Central memory CD8-positive, alpha-beta T cell (primary cell): ENCODE data around the gene BCL2L15.

Experiments
- ATAC-seq: fragments of 150-1000 bp; cut with Tn5 transposase; replicated peaks from 2 replicates; pipeline ENCODE4 v1.10.0; 2022; ENCODE audit warnings: mild to moderate bottlenecking, moderate FRiP score, moderate number of reproducible peaks; ENCODE audit not compliant: poor library complexity, severe bottlenecking; ENCODE audit errors: extremely low read depth
- DNase-seq, 2 donors: peaks; one replicate each; pipeline ENCODE4 v3.0.0; 2021; ENCODE audit warnings: low spot score in 2 of 2
- H3K27ac Mint-ChIP-seq: one replicate; pipeline ENCODE4 v1.8.0; 2022; ENCODE audit warnings: low read depth, mild to moderate bottlenecking, moderate library complexity, mixed read lengths
- H3K27me3 Mint-ChIP-seq: one replicate; pipeline ENCODE4 v1.8.0; 2022; ENCODE audit warnings: mixed read lengths
- H3K36me3 Mint-ChIP-seq: one replicate; pipeline ENCODE4 v1.8.0; 2022; ENCODE audit warnings: mild to moderate bottlenecking, moderate library complexity, mixed read lengths; ENCODE audit not compliant: insufficient read depth
- H3K4me1 Mint-ChIP-seq: one replicate; pipeline ENCODE4 v1.8.0; 2022; ENCODE audit warnings: mixed read lengths
- H3K4me3 Mint-ChIP-seq: one replicate; pipeline ENCODE4 v1.8.0; 2022; ENCODE audit warnings: mild to moderate bottlenecking, moderate library complexity, mixed read lengths
- H3K9me3 Mint-ChIP-seq: one replicate; pipeline ENCODE4 v1.8.0; 2022; ENCODE audit warnings: mixed read lengths

The BCL2L15 gene

GRCh38 chr1:113887402-113888175 lies at the start of gene BCL2L15:
TSS of gene BCL2L15 (minus strand) at chr1:113887581. CDS start at chr1:113887375, 206 bp downstream.
- no peak within 1 kb of the TSS for H3K27ac Mint-ChIP-seq
- H3K9me3 Mint-ChIP-seq = no peaks in the 10 kb centered on the region

GRCh38 chr1:113937146-113937545 lies 49.8 kb upstream of the BCL2L15 start:
- peak overlapping the region; percentile 51 for H3K4me3 Mint-ChIP-seq
- no peaks in the 10 kb centered on the region for H3K9me3 Mint-ChIP-seq
- H3K27ac Mint-ChIP-seq = peak overlapping the region; percentile 89
- ATAC-seq (no peak), DNase-seq (no peak)
- no peaks in the 10 kb centered on the region for H3K27me3 Mint-ChIP-seq
- H3K4me1 Mint-ChIP-seq = peaks cover 80% of the 10 kb centered on the region
- peaks cover 38% of the 10 kb centered on the region for H3K36me3 Mint-ChIP-seq

More at GRCh38 chr1:113887402-113888175, at the start of gene BCL2L15:
- DNase-seq = no peak
- H3K4me1 Mint-ChIP-seq = peaks cover 5% of the 10 kb centered on the region
- no peak for ATAC-seq
- no peaks in the 10 kb centered on the region for H3K27me3 Mint-ChIP-seq
- no peak within 1 kb of the TSS for H3K4me3 Mint-ChIP-seq
- no peaks in the 10 kb centered on the region for H3K36me3 Mint-ChIP-seq

- peaks cover 86% of the 10 kb centered on the region for H3K4me1 Mint-ChIP-seq
- no peak overlapping the region for H3K4me3 Mint-ChIP-seq
- DNase-seq (no peak), ATAC-seq (peak; percentile 19)
- H3K36me3 Mint-ChIP-seq = peaks cover 44% of the 10 kb centered on the region
- peak overlapping the region; percentile 50 for H3K27ac Mint-ChIP-seq
- no peaks in the 10 kb centered on the region for H3K9me3 Mint-ChIP-seq
- no peaks in the 10 kb centered on the region for H3K27me3 Mint-ChIP-seq
Observed at GRCh38 chr1:113935970-113936369, 48.6 kb upstream of the BCL2L15 start.

- H3K4me1 Mint-ChIP-seq = peaks cover 86% of the 10 kb centered on the region
- no peak overlapping the region for H3K4me3 Mint-ChIP-seq
- H3K9me3 Mint-ChIP-seq = no peaks in the 10 kb centered on the region
- no peaks in the 10 kb centered on the region for H3K27me3 Mint-ChIP-seq
- H3K27ac Mint-ChIP-seq = no peak overlapping the region
- no peak for ATAC-seq
- no peak for DNase-seq
- H3K36me3 Mint-ChIP-seq = peaks cover 44% of the 10 kb centered on the region
Observed at GRCh38 chr1:113935176-113935575, 47.8 kb upstream of the BCL2L15 start.

GRCh38 chr1:113934511-113935055 lies 47.2 kb upstream of the BCL2L15 start:
- Mint-ChIP-seq H3K27me3 (no peaks in the 10 kb centered on the region), H3K27ac (no peak overlapping the region), H3K4me1 (peaks cover 82% of the 10 kb centered on the region), H3K36me3 (peaks cover 46% of the 10 kb centered on the region), H3K4me3 (no peak overlapping the region), H3K9me3 (no peaks in the 10 kb centered on the region)
- no peak for ATAC-seq
- DNase-seq = no peak

- no peak for DNase-seq
- peak overlapping the region; percentile 92 for H3K4me3 Mint-ChIP-seq
- peaks cover 79% of the 10 kb centered on the region for H3K4me1 Mint-ChIP-seq
- H3K27me3 Mint-ChIP-seq = no peaks in the 10 kb centered on the region
- no peaks in the 10 kb centered on the region for H3K9me3 Mint-ChIP-seq
- ATAC-seq = no peak
- peaks cover 50% of the 10 kb centered on the region for H3K36me3 Mint-ChIP-seq
- H3K27ac Mint-ChIP-seq = peak overlapping the region; percentile 99
Observed at GRCh38 chr1:113934006-113934405, 46.6 kb upstream of the BCL2L15 start.

GRCh38 chr1:113931451-113931851 lies 44.1 kb upstream of the BCL2L15 start:
- DNase-seq (no peak), ATAC-seq (no peak)
- H3K4me1 Mint-ChIP-seq = peaks cover 69% of the 10 kb centered on the region
- peak overlapping the region; percentile 92 for H3K4me3 Mint-ChIP-seq
- no peaks in the 10 kb centered on the region for H3K9me3 Mint-ChIP-seq
- H3K27me3 Mint-ChIP-seq = no peaks in the 10 kb centered on the region
- H3K36me3 Mint-ChIP-seq = peaks cover 43% of the 10 kb centered on the region
- H3K27ac Mint-ChIP-seq = peak overlapping the region; percentile 99

GRCh38 chr1:113930499-113931161 lies 43.2 kb upstream of the BCL2L15 start:
- ATAC-seq (peak; percentile 55), DNase-seq (peak; percentile 48 to 80)
- Mint-ChIP-seq H3K4me1 (peaks cover 64% of the 10 kb centered on the region), H3K27ac (peak overlapping the region; percentile 99), H3K36me3 (peaks cover 44% of the 10 kb centered on the region), H3K27me3 (no peaks in the 10 kb centered on the region), H3K4me3 (peak overlapping the region; percentile 92), H3K9me3 (no peaks in the 10 kb centered on the region)

- Mint-ChIP-seq H3K27ac (peak overlapping the region; percentile 99), H3K27me3 (no peaks in the 10 kb centered on the region), H3K4me3 (peak overlapping the region; percentile 92), H3K9me3 (no peaks in the 10 kb centered on the region), H3K4me1 (peaks cover 61% of the 10 kb centered on the region), H3K36me3 (peaks cover 45% of the 10 kb centered on the region)
- peak; percentile 66 to 86 for DNase-seq
- ATAC-seq = peak; percentile 52
Observed at GRCh38 chr1:113929750-113930498, 42.5 kb upstream of the BCL2L15 start.

- ATAC-seq = peak; percentile 48
- Mint-ChIP-seq H3K36me3 (peaks cover 45% of the 10 kb centered on the region), H3K27me3 (no peaks in the 10 kb centered on the region), H3K9me3 (no peaks in the 10 kb centered on the region), H3K27ac (peak within 1 kb of the TSS; percentile 99), H3K4me1 (peaks cover 58% of the 10 kb centered on the region), H3K4me3 (peak within 1 kb of the TSS; percentile 92)
- peak; percentile 90 to 91 for DNase-seq
Observed at GRCh38 chr1:113928941-113929749, 41.8 kb upstream of the BCL2L15 start, which contains the start of gene HIPK1. TSS of gene HIPK1 (plus strand) at chr1:113929324.

GRCh38 chr1:113928187-113928930 lies 41.0 kb upstream of the BCL2L15 start:
- no peak for ATAC-seq
- DNase-seq = no peak
- peak overlapping the region; percentile 99 for H3K27ac Mint-ChIP-seq
- peaks cover 50% of the 10 kb centered on the region for H3K4me1 Mint-ChIP-seq
- H3K36me3 Mint-ChIP-seq = peaks cover 40% of the 10 kb centered on the region
- H3K4me3 Mint-ChIP-seq = peak overlapping the region; percentile 92
- no peaks in the 10 kb centered on the region for H3K27me3 Mint-ChIP-seq
- no peaks in the 10 kb centered on the region for H3K9me3 Mint-ChIP-seq
